SH-SY5Y (cell line): Measurements from ENCODE around the gene ITGA1.

Source experiments
- GATA2 ChIP-seq: IDR thresholded peaks from 2 replicates; pipeline ENCODE4 v1.6.1; 2011; ENCODE audit warnings: mild to moderate bottlenecking, low read depth, low read length
- GATA3 ChIP-seq: IDR thresholded peaks from 2 replicates; pipeline ENCODE4 v1.6.1; 2011; ENCODE audit warnings: low read depth, mild to moderate bottlenecking, low read length, moderate library complexity

DNA sequence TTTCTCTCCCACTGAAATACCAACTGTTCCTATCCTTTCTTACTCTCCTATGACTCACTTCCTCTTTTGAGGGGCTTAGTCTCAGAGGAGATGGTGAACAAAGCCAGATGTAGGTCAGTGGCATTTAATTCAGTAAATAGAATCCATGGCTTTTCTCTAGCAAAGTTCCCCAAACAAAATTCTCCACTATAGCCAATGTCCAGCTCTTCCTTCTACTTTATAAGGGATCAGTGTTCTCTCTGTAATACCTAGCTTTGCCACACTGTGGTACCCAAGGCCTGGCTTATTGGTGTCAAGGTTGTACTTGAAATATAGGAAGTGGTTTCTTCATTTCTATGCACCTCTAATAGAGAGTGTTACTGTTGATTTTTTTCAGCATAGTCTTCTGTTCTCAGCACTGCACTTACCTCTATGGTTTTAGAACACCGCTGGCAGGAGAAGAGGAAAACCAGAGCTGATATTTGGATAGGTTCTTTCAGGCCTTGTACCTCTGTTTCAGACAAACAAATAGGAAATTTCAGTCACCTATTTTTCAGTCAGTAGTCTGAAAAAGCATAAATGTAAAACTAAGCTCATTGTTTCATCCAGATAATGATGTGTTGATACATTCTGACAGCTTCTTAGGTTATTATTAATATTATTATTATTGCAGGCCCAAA, 160.8 kb downstream of the ITGA1 start:
- TF ChIP-seq GATA2: no peak
- no peak for TF ChIP-seq GATA3
